GM18526 (cell line): ENCODE results near the gene SFRP4.

Experiments
- POLR2A ChIP-seq: IDR thresholded peaks from 3 replicates; pipeline ENCODE4 v1.6.1; 2011; ENCODE audit not compliant: insufficient read length; ENCODE audit errors: extremely low read depth

The SFRP4 gene

GRCh38 chr7:37916673-37917660 is at the start of gene SFRP4:
Gene SFRP4, minus strand, starts transcription at chr7:37916817. Its CDS starts 280 bp downstream, at chr7:37916537.
- TF ChIP-seq POLR2A: no peak

DNA sequence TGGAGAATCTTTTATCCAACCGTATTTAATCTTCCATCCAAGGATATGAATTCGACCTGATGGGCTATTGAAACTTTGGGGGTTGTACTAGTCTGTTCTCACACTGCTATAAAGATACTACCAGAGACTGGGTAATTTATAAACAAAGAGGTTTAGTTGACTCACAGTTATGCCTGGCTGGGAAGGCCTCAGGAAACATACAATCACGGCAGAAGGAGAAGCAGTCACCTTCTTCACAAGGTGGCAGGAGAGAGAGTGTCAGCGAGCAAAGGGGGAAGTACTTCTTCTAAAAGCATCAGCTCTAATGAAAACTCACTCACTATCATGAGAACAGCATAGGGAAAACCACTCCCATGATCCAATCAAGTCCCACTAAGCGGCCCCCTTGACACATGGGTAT is 47.6 kb upstream of the SFRP4 start:
- no peak for TF ChIP-seq POLR2A

DNA sequence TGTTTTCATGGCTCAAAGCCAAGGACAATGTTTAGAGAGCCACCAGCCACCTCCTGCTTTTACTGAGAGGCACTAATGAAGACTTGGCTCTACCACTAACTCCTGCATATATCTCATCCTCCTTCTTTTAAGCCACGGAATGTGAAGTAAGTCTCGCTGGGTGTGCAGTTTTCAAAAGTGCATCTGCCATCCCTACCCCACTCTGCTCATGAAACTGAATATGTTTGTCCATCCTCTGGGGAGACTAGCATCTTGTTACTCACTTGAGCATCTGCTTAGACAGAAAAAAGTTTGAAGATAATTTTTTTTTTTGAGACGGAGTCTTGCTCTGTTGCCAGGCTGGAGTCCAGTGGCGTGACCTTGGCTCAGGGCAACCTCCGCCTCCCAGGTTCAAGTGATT is 44.6 kb upstream of the SFRP4 start:
- no peak for TF ChIP-seq POLR2A

GRCh38 chr7:37960483-37960882 is 43.9 kb upstream of the SFRP4 start:
- TF ChIP-seq POLR2A: no peak

DNA sequence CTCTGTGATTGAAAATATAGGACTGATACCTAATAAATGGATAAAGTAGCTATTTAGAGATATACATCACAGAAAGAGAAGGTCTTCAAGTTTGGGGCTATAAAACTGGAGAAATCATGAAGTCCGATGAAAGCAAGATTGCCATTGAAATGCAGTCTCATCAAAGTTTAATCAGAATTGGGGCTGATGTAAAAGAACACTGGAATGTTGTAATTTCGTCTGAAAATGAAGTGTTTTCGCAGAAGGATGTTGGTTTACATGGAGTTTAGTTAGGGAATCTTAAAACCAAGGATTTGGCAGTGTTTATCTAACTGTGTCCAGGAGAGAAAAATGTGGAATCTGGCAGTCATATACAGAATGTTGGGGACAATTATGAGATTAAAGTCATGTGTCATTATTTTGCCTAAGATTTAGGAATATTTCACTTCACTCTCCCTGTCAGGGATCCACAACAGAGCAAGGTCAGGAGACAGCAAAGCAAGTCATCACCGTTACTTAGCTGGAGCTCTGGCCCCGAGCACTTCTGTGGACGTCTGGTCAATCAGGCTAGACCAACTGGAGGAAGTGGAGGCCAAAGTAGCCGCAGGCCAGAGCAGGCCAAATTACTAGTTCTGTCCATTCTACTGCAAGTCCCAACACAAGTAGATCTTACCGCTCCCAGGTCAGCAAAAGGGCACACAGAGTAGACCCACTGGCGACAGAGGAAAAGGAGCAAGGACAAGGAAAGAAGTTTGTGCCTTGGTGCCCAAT is 40.8 kb upstream of the SFRP4 start:
- TF ChIP-seq POLR2A: no peak

DNA sequence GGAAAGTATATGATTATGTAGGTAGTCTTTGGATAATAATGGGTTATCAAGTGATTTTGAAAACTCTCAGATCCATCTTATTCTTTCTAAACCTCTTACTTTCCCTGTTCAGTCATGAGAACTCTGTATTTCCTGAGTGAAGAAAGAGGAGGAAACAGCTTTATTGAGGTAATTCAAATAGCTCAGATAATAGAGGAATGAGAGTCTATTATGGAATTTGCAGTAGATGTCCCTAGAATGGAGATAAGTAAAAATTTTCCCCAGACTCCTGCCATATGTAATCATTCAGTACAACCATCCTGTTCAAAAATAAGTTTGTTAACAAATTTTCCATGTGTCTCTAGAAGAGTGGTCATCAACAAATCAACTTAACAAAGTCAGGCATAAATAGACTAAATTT is 40.2 kb upstream of the SFRP4 start:
- TF ChIP-seq POLR2A: no peak

DNA sequence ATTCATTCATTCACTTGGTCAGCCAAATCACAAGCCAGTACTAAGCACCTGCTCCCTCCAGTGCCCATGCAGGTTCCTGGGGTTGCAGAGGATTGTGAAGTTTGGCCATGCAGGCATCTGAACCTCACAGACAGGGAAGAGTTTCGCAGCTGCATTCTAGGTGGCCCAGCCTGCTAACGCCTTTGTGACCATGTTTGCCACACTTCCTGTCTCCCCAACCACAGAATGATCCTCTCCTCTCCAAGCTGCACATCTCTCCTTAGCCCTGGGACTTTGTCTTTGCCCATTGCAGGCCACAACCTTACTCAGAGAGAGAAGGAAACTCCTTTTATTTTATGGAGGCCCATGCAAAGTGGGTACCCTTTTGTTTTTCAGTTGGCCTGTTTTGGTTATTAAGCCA is 35.6 kb upstream of the SFRP4 start:
- TF ChIP-seq POLR2A: no peak

DNA sequence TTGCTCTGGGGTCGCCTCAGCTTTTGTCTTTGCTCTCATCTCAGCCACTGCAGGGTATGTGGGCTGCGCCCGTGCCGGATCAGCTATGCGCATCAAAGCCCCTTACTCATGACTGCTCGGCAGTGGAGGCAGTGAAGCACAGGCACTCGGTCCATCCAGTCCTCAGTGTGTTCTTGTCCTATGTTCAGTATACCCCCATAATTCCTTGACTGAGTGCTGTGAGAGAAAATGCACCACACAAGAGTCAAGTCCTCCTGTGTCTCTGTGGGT is 31.3 kb upstream of the SFRP4 start:
- no peak for TF ChIP-seq POLR2A

DNA sequence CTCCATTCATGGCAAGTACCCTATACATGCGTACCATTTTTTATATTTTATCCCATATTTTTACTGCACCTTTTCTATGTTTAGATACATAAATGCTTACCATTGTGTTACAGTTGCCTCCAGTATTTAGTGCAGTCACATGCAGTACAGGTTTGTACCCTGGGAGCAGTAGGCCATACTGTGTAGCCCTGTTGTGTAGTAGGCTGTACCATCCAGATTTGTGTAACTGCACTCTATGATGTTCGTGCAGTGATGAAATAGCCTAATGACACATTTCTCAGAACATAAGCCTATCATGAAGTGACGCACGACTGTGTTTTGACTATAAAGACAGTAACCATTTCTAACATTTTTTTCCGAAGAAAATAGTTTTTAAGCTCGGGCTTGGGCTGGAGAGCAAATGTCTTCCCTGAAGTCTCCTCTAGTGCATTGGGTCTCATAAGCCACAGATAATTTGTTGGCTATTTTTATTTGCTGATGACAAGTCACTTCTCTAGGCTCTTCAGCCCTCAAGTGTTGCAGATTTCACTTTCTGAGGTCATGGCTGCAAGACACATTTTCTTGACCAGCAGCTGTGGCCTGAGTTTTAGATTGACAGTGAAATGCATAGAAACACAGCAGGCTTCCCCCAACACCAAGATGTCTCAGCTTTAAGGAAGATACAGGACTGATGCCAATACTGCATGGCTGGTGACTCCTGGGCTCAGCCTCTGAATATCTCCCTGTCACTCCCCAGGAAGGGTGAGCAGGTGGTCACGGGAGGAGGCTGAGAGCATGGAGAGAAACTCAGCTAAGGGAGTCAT is 30.7 kb upstream of the SFRP4 start:
- no peak for TF ChIP-seq POLR2A

DNA sequence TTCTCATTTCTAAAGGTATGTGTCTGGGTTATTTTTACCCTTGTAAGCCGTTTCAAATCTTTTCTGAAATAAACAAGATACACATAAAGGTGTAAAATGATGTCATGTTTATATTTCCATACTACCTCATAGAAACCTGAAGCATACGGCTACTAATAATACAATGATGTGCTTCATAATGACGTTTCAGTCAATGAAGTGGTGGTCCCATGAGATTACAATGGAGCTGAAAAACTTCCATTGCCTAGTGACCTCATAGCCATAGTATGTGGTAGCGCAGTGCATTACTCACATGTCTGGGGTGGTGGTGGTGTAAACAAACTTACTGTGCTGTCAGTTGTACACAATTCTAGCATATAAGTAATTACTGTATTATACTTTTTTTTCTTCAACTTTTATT is 28.7 kb upstream of the SFRP4 start:
- no peak for TF ChIP-seq POLR2A

DNA sequence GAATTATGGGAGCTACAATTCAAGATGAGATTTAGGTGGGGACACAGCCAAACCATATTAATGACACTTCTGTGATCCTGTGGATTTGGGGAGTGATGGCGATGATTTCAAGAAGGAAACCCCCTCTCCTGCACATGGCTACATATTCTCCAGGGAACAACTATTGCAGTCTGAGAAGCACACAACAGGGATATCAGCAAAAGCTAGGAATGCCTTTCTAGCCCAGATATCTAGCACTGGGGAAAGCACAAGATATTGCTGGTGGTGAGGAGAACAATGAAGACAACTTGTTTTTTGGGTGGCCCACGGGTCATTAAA is 28.1 kb upstream of the SFRP4 start:
- TF ChIP-seq POLR2A: no peak

- TF ChIP-seq POLR2A: no peak
These were observed 27.5 kb upstream of the SFRP4 start for GRCh38 chr7:37943905-37944736.

GRCh38 chr7:37942934-37943610 is 26.5 kb upstream of the SFRP4 start:
- TF ChIP-seq POLR2A: no peak

GRCh38 chr7:37933018-37933566 is 16.5 kb upstream of the SFRP4 start:
- TF ChIP-seq POLR2A: no peak

DNA sequence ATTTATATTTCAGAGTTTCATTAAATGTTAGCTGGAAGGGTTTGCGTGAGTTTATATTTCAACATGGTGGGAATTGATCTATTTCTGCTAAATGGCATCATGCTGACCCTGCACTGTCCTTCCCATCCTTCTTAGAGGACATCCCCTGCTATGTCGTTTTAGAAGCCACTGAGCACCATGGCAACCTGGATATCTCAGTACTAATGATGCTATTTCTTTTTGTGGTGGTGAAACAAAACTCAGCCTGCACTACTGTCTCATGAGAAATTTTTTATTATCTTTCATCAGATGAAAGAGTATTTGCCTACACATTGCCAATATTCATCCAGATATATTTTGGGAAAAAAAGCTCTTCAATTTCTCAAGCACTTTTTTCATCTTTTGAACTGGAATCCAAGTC is 15.9 kb upstream of the SFRP4 start:
- no peak for TF ChIP-seq POLR2A
